GM19023 (cell line): Measurements from ENCODE around the gene OR6S1.
"Not testable (repeated sequence)": the region's sequence is repeated elsewhere in the genome, so short reads cannot be mapped to it uniquely, and the experiment has no call there.

Experiments
- ATAC-seq: cut with Tn5 transposase; IDR thresholded peaks from one replicate; pipeline ENCODE4 v1.9.1; 2021; ENCODE audit warnings: mild to moderate bottlenecking, moderate library complexity; ENCODE audit not compliant: unreplicated experiment

The OR6S1 gene

GRCh38 chr14:20611277-20611676 lies 30.2 kb downstream of the OR6S1 start:
- ATAC-seq: no peak

GRCh38 chr14:20610002-20610765 lies 31.3 kb downstream of the OR6S1 start:
- peak; percentile 11 for ATAC-seq

- ATAC-seq: no peak
Measured at GRCh38 chr14:20609215-20610001, 32.1 kb downstream of the OR6S1 start.

- no peak for ATAC-seq
Measured at GRCh38 chr14:20608383-20609110, 32.9 kb downstream of the OR6S1 start.

- ATAC-seq: no peak
Measured at GRCh38 chr14:20607617-20608016, 33.9 kb downstream of the OR6S1 start.

- no peak for ATAC-seq
Measured at GRCh38 chr14:20606902-20607242, 34.6 kb downstream of the OR6S1 start.

GRCh38 chr14:20606190-20606901 lies 35.1 kb downstream of the OR6S1 start:
- no peak for ATAC-seq

- ATAC-seq: no peak
Measured at GRCh38 chr14:20603813-20604690, 37.4 kb downstream of the OR6S1 start.

GRCh38 chr14:20602583-20602982 lies 38.9 kb downstream of the OR6S1 start:
- no peak for ATAC-seq

GRCh38 chr14:20601522-20601921 lies 40.0 kb downstream of the OR6S1 start:
- no peak for ATAC-seq

GRCh38 chr14:20597108-20597507 lies 44.4 kb downstream of the OR6S1 start:
- no peak for ATAC-seq

- not testable (repeated sequence) for ATAC-seq
Measured at GRCh38 chr14:20595726-20596125, 45.8 kb downstream of the OR6S1 start.

- no peak for ATAC-seq
Measured at GRCh38 chr14:20592574-20592973, 48.9 kb downstream of the OR6S1 start.

GRCh38 chr14:20591235-20591634 lies 50.3 kb downstream of the OR6S1 start, which contains the start of gene RNASE12:
Gene RNASE12 (minus strand): TSS chr14:20591376. CDS start chr14:20590723, 653 bp downstream.
- ATAC-seq: no peak
